NCI-H2107 treated with DMSO at 0.1 percent for 48 hours (cell line): Measurements from ENCODE around the gene WNT7B.

Experiments
- DNase-seq: peaks from one replicate; lab custom pipeline; 2025; ENCODE audit not compliant: unreplicated experiment; lab: John Stamatoyannopoulos, UW

Gene WNT7B

GRCh38 chr22:45891996-45892621, 84.9 kb downstream of the WNT7B start:
- DNase-seq, result no peak

- no peak for DNase-seq
Observed at GRCh38 chr22:45891471-45891995, 85.4 kb downstream of the WNT7B start.

- DNase-seq, result no peak
Observed at GRCh38 chr22:45891021-45891421, 85.9 kb downstream of the WNT7B start.

GRCh38 chr22:45890351-45890635, 86.7 kb downstream of the WNT7B start:
- no peak for DNase-seq

- no peak for DNase-seq
Observed at GRCh38 chr22:45889539-45890350, 87.2 kb downstream of the WNT7B start.

- DNase-seq, result no peak
Observed at GRCh38 chr22:45889093-45889538, 87.8 kb downstream of the WNT7B start.

- no peak for DNase-seq
Observed at GRCh38 chr22:45888221-45889092, 88.5 kb downstream of the WNT7B start.

- DNase-seq, result no peak
Observed at GRCh38 chr22:45887202-45888131, 89.5 kb downstream of the WNT7B start.

- no peak for DNase-seq
Observed at GRCh38 chr22:45886540-45886939, 90.4 kb downstream of the WNT7B start.

GRCh38 chr22:45885941-45886395, 91.0 kb downstream of the WNT7B start:
- no peak for DNase-seq

GRCh38 chr22:45885171-45885840, 91.7 kb downstream of the WNT7B start:
- DNase-seq, result no peak

GRCh38 chr22:45884201-45885062, 92.5 kb downstream of the WNT7B start:
- DNase-seq, result no peak

- no peak for DNase-seq
Observed at GRCh38 chr22:45883811-45884170, 93.2 kb downstream of the WNT7B start.

GRCh38 chr22:45882881-45883810, 93.8 kb downstream of the WNT7B start:
- no peak for DNase-seq

GRCh38 chr22:45881524-45881875, 95.5 kb downstream of the WNT7B start:
- DNase-seq, result no peak

GRCh38 chr22:45880716-45881523, 96.0 kb downstream of the WNT7B start:
- no peak for DNase-seq

- no peak for DNase-seq
Observed at GRCh38 chr22:45880091-45880715, 96.8 kb downstream of the WNT7B start.
